GM19438 (cell line): Measurements from ENCODE around the gene ZNF23.

Experiments
- ATAC-seq: cut with Tn5 transposase; IDR thresholded peaks from one replicate; pipeline ENCODE4 v1.9.1; 2021; ENCODE audit warnings: low read depth; ENCODE audit not compliant: unreplicated experiment

ZNF23 gene

GRCh38 chr16:71399801-71400563 lies 62.1 kb downstream of the ZNF23 start:
- no peak for ATAC-seq
